Neural progenitor cell (in vitro differentiated cells): ENCODE data around the gene ZNF202. TPM values are rescaled to one million over a fixed set of nuclear protein-coding genes. Genes with fewer than 3 reads are reported as not detected.

Experiments
- DNase-seq: peaks from one replicate; pipeline ENCODE4 v3.0.0-alpha.2; 2016; ENCODE audit warnings: low spot score
- H2AFZ ChIP-seq: fragments of 200-600 bp; sonication (generic); replicated peaks from 2 replicates; pipeline ENCODE4 v1.6.1; 2016; ENCODE audit warnings: antibody characterized with exemption
- H3F3A ChIP-seq: fragments of 200-600 bp; sonication (generic); 2 replicates; pipeline ENCODE4 v1.6.1; 2016; ENCODE audit warnings: antibody characterized with exemption, low read depth
- H3K27ac ChIP-seq: fragments of 200-600 bp; sonication (generic); 2 replicates; pipeline ENCODE4 v1.5.1; 2016; ENCODE audit warnings: mild to moderate bottlenecking
- H3K27me3 ChIP-seq: fragments of 200-600 bp; sonication (generic); 2 replicates; pipeline ENCODE4 v1.6.1; 2016; ENCODE audit warnings: mild to moderate bottlenecking, moderate library complexity
- H3K36me3 ChIP-seq: fragments of 200-600 bp; sonication (generic); 2 replicates; pipeline ENCODE4 v1.5.1; 2016
- H3K4me1 ChIP-seq: fragments of 200-600 bp; sonication (generic); 2 replicates; pipeline ENCODE4 v1.6.1; 2016; ENCODE audit warnings: mixed run types
- H3K4me2 ChIP-seq: fragments of 200-600 bp; sonication (generic); 2 replicates; pipeline ENCODE4 v1.6.1; 2016
- H3K4me3 ChIP-seq: fragments of 200-600 bp; sonication (generic); 2 replicates; pipeline ENCODE4 v1.5.1; 2016
- H3K79me2 ChIP-seq: fragments of 200-600 bp; sonication (generic); 2 replicates; pipeline ENCODE4 v1.6.1; 2016; ENCODE audit warnings: low read depth
- H3K9ac ChIP-seq: fragments of 200-600 bp; sonication (generic); 2 replicates; pipeline ENCODE4 v1.6.1; 2016
- H3K9me3 ChIP-seq: fragments of 200-600 bp; sonication (generic); 2 replicates; pipeline ENCODE4 v1.5.1; 2016; ENCODE audit warnings: low read depth
- H4K20me1 ChIP-seq: fragments of 200-600 bp; sonication (generic); 2 replicates; pipeline ENCODE4 v1.6.1; 2016; ENCODE audit warnings: low read depth
- H3K27ac Mint-ChIP-seq: 3 replicates; pipeline ENCODE4 v1.8.0; 2021; ENCODE audit warnings: mixed read lengths
- H3K27me3 Mint-ChIP-seq: 2 replicates; pipeline ENCODE4 v1.8.0; 2022; ENCODE audit warnings: low read depth, mild to moderate bottlenecking, inconsistent platforms, moderate library complexity, mixed read lengths; ENCODE audit not compliant: insufficient read depth
- H3K36me3 Mint-ChIP-seq: 3 replicates; pipeline ENCODE4 v1.8.0; 2021; ENCODE audit warnings: mixed read lengths
- H3K4me1 Mint-ChIP-seq: 3 replicates; pipeline ENCODE4 v1.8.0; 2021; ENCODE audit warnings: mixed read lengths
- H3K4me3 Mint-ChIP-seq: 3 replicates; pipeline ENCODE4 v1.8.0; 2021; ENCODE audit warnings: mild to moderate bottlenecking, moderate library complexity, mixed read lengths
- H3K9me3 Mint-ChIP-seq: 3 replicates; pipeline ENCODE4 v1.8.0; 2020; ENCODE audit warnings: mixed read lengths
- EZH2 ChIP-seq: fragments of 200-600 bp; sonication (generic); IDR thresholded peaks from 2 replicates; pipeline ENCODE4 v1.6.1; 2017; ENCODE audit warnings: antibody characterized with exemption, mild to moderate bottlenecking, moderate library complexity
- EZH2phosphoT487 ChIP-seq: fragments of 200-600 bp; sonication (generic); IDR thresholded peaks from 2 replicates; pipeline ENCODE4 v1.6.1; 2017; ENCODE audit warnings: antibody characterized with exemption
- total RNA-seq: library from RNA; depleted of rRNA; stranded (reverse); fragments of >200 nt; gene quantifications from 2 replicates; pipeline ENCODE4 v1.2.3, GENCODE V29; 2015; ENCODE audit warnings: low replicate concordance
- TF ChIP-seq, protein P1 (sequence below): fragments of 200-600 bp; sonication (generic); IDR thresholded peaks from 2 replicates; pipeline ENCODE4 v1.5.1; 2017; ENCODE audit warnings: antibody characterized with exemption, mild to moderate bottlenecking

The ZNF202 gene
- total RNA-seq, 1 donor from 2014 or later = 16.4 TPM

DNA sequence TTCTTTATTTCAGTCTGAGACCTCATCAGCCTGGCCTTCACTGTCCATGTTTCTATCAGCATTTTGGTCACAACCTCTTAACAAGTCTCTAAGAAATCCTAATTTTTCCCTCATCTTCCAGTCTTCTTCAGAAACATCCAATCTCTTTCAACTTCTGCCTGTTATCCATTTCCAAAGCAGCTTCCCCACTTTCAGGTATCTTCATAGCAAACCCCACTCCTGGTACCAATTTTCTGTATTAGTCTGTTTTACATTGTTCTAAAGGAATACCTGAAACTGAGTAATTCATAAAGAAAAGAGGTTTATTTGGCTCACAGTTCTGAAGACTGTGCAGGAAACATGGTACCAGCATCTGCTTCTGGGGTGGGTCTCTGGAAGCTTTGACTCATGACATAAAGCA, 21.0 kb upstream of the ZNF202 start:
- no peak overlapping the region for H3K4me3 ChIP-seq
- no peak for DNase-seq
- H3K4me1 ChIP-seq = no peaks in the 10 kb centered on the region
- no peaks in the 10 kb centered on the region for H3K79me2 ChIP-seq
- no peaks in the 10 kb centered on the region for H3K36me3 ChIP-seq
- H3F3A ChIP-seq = no peaks in the 10 kb centered on the region
- no peak overlapping the region for H3K9ac ChIP-seq
- H3K9me3 Mint-ChIP-seq = peaks cover 10% of the 10 kb centered on the region
- no peaks in the 10 kb centered on the region for H3K4me1 Mint-ChIP-seq
- TF ChIP-seq, protein P1, sequence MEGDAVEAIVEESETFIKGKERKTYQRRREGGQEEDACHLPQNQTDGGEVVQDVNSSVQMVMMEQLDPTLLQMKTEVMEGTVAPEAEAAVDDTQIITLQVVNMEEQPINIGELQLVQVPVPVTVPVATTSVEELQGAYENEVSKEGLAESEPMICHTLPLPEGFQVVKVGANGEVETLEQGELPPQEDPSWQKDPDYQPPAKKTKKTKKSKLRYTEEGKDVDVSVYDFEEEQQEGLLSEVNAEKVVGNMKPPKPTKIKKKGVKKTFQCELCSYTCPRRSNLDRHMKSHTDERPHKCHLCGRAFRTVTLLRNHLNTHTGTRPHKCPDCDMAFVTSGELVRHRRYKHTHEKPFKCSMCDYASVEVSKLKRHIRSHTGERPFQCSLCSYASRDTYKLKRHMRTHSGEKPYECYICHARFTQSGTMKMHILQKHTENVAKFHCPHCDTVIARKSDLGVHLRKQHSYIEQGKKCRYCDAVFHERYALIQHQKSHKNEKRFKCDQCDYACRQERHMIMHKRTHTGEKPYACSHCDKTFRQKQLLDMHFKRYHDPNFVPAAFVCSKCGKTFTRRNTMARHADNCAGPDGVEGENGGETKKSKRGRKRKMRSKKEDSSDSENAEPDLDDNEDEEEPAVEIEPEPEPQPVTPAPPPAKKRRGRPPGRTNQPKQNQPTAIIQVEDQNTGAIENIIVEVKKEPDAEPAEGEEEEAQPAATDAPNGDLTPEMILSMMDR = no peak
- TF ChIP-seq EZH2phosphoT487 (no peak), EZH2 (no peak)
- H3K27ac Mint-ChIP-seq = no peak overlapping the region
- peaks cover 9% of the 10 kb centered on the region for H3K9me3 ChIP-seq
- no peak overlapping the region for H3K4me3 Mint-ChIP-seq
- H3K27ac ChIP-seq = no peak overlapping the region
- H3K4me2 ChIP-seq = no peak overlapping the region
- no peaks in the 10 kb centered on the region for H3K27me3 ChIP-seq
- H3K36me3 Mint-ChIP-seq = no peaks in the 10 kb centered on the region
- H3K27me3 Mint-ChIP-seq = peaks cover 2% of the 10 kb centered on the region
- H2AFZ ChIP-seq = no peak overlapping the region
- no peaks in the 10 kb centered on the region for H4K20me1 ChIP-seq

- no peak overlapping the region for H2AFZ ChIP-seq
- peaks cover 10% of the 10 kb centered on the region for H3K9me3 Mint-ChIP-seq
- no peak overlapping the region for H3K4me3 ChIP-seq
- no peaks in the 10 kb centered on the region for H3K4me1 Mint-ChIP-seq
- peaks cover 9% of the 10 kb centered on the region for H3K9me3 ChIP-seq
- no peaks in the 10 kb centered on the region for H3K27me3 ChIP-seq
- no peak overlapping the region for H3K4me3 Mint-ChIP-seq
- H3K9ac ChIP-seq = no peak overlapping the region
- H3K36me3 ChIP-seq = no peaks in the 10 kb centered on the region
- no peaks in the 10 kb centered on the region for H3K4me1 ChIP-seq
- H3K36me3 Mint-ChIP-seq = no peaks in the 10 kb centered on the region
- no peak for DNase-seq
- no peak overlapping the region for H3K27ac Mint-ChIP-seq
- no peaks in the 10 kb centered on the region for H4K20me1 ChIP-seq
- peaks cover 2% of the 10 kb centered on the region for H3K27me3 Mint-ChIP-seq
- H3K4me2 ChIP-seq = no peak overlapping the region
- H3K27ac ChIP-seq = no peak overlapping the region
- TF ChIP-seq EZH2phosphoT487 (no peak), EZH2 (no peak)
- TF ChIP-seq, protein P1 = no peak
- H3F3A ChIP-seq = no peaks in the 10 kb centered on the region
- no peaks in the 10 kb centered on the region for H3K79me2 ChIP-seq
Observed at GRCh38 chr11:123760894-123761293, 19.4 kb upstream of the ZNF202 start.

- H3K9me3 ChIP-seq = peaks cover 5% of the 10 kb centered on the region
- Mint-ChIP-seq H3K36me3 (no peaks in the 10 kb centered on the region), H3K27ac (no peak overlapping the region), H3K4me3 (no peak overlapping the region), H3K4me1 (no peaks in the 10 kb centered on the region), H3K27me3 (peaks cover 2% of the 10 kb centered on the region), H3K9me3 (peaks cover 9% of the 10 kb centered on the region)
- no peak for DNase-seq
- TF ChIP-seq EZH2 (no peak), EZH2phosphoT487 (no peak)
- TF ChIP-seq, protein P1 = no peak
- H3K36me3 ChIP-seq = no peaks in the 10 kb centered on the region
- no peaks in the 10 kb centered on the region for H3K27me3 ChIP-seq
- H3K79me2 ChIP-seq = no peaks in the 10 kb centered on the region
- no peaks in the 10 kb centered on the region for H3F3A ChIP-seq
- H3K9ac ChIP-seq = no peak overlapping the region
- H2AFZ ChIP-seq = no peak overlapping the region
- no peak overlapping the region for H3K27ac ChIP-seq
- no peak overlapping the region for H3K4me3 ChIP-seq
- H3K4me1 ChIP-seq = no peaks in the 10 kb centered on the region
- H4K20me1 ChIP-seq = no peaks in the 10 kb centered on the region
- no peak overlapping the region for H3K4me2 ChIP-seq
Observed at GRCh38 chr11:123757976-123758375, 16.5 kb upstream of the ZNF202 start.

GRCh38 chr11:123755813-123756212, 14.4 kb upstream of the ZNF202 start:
- H3K79me2 ChIP-seq = no peaks in the 10 kb centered on the region
- Mint-ChIP-seq H3K27me3 (peaks cover 5% of the 10 kb centered on the region), H3K27ac (no peak overlapping the region), H3K4me1 (no peaks in the 10 kb centered on the region), H3K4me3 (no peak overlapping the region), H3K9me3 (no peaks in the 10 kb centered on the region), H3K36me3 (no peaks in the 10 kb centered on the region)
- no peaks in the 10 kb centered on the region for H4K20me1 ChIP-seq
- no peaks in the 10 kb centered on the region for H3K36me3 ChIP-seq
- peak overlapping the region; percentile 50 for H2AFZ ChIP-seq
- H3K27me3 ChIP-seq = no peaks in the 10 kb centered on the region
- no peak overlapping the region for H3K4me2 ChIP-seq
- no peak overlapping the region for H3K9ac ChIP-seq
- H3K9me3 ChIP-seq = no peaks in the 10 kb centered on the region
- no peak for DNase-seq
- TF ChIP-seq, protein P1 = no peak
- TF ChIP-seq EZH2 = no peak
- no peak for TF ChIP-seq EZH2phosphoT487
- H3F3A ChIP-seq = no peaks in the 10 kb centered on the region
- H3K4me3 ChIP-seq = no peak overlapping the region
- H3K4me1 ChIP-seq = no peaks in the 10 kb centered on the region
- no peak overlapping the region for H3K27ac ChIP-seq
